ENCODE results near the gene MDH1.

DNA sequence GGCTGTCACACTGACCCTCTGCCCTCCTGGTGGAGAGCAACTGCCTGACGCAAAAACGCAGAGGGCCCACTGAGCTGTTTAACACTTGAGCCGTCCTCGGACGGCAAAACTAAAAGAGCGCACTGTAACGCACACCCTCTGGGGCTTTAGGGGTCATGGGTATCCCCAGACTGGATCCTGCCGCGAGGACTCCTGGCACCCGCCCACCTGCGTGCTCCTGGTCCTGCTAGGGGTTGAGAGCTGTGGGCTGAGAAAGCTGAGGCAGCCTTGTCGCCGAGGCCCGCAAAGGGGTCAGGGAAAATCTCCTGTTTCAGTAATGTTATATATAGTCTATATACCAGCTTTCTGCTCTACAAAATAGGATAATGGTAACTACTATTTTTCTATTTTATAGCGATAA, 39.1 kb downstream of the MDH1 start:
- TF ChIP-seq, protein P1, sequence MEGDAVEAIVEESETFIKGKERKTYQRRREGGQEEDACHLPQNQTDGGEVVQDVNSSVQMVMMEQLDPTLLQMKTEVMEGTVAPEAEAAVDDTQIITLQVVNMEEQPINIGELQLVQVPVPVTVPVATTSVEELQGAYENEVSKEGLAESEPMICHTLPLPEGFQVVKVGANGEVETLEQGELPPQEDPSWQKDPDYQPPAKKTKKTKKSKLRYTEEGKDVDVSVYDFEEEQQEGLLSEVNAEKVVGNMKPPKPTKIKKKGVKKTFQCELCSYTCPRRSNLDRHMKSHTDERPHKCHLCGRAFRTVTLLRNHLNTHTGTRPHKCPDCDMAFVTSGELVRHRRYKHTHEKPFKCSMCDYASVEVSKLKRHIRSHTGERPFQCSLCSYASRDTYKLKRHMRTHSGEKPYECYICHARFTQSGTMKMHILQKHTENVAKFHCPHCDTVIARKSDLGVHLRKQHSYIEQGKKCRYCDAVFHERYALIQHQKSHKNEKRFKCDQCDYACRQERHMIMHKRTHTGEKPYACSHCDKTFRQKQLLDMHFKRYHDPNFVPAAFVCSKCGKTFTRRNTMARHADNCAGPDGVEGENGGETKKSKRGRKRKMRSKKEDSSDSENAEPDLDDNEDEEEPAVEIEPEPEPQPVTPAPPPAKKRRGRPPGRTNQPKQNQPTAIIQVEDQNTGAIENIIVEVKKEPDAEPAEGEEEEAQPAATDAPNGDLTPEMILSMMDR (conservative IDR thresholded peaks at IDR 0.05), result no peak
- TF ChIP-seq ZFX (IDR thresholded peaks at IDR 0.05), result no peak

Data from C4-2B (cell line).